ENCODE measurements around the gene PBRM1.

DNA sequence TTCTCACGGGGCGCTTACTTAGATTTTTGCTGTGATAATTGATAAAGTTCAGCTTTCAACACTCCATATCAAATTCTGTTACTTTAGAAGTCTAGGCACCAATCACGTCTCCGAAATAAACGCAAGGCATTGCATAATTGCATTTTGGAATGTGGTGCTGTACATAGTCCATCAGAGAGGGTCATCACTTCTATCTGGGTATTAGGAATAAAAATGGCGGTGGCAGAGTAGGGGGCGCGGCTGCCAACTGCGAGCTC is 149.7 kb downstream of the PBRM1 start:
- TF ChIP-seq POLR2AphosphoS5 (IDR thresholded peaks at IDR 0.05; ENCODE audit: borderline replicate concordance, low read depth, low read length) (no peak), EZH2 (IDR thresholded peaks at IDR 0.05) (no peak)

All from SK-N-MC (cell line).